OCI-LY7 (cell line): ENCODE results near the gene NFATC2.

Experiments used
- CTCF ChIP-seq: fragments of 200-600 bp; sonication (generic); conservative IDR thresholded peaks from 2 replicates; pipeline ENCODE4 v1.5.1; 2014; ENCODE audit warnings: mild to moderate bottlenecking, antibody characterized with exemption, low read length, moderate library complexity, mixed read lengths
- EZH2phosphoT487 ChIP-seq: fragments of 200-600 bp; sonication (generic); IDR thresholded peaks from 2 replicates; pipeline ENCODE4 v1.6.1; 2018; ENCODE audit warnings: low read depth, borderline replicate concordance, mild to moderate bottlenecking, mixed run types, antibody characterized with exemption, low read length, moderate library complexity, mixed read lengths

DNA sequence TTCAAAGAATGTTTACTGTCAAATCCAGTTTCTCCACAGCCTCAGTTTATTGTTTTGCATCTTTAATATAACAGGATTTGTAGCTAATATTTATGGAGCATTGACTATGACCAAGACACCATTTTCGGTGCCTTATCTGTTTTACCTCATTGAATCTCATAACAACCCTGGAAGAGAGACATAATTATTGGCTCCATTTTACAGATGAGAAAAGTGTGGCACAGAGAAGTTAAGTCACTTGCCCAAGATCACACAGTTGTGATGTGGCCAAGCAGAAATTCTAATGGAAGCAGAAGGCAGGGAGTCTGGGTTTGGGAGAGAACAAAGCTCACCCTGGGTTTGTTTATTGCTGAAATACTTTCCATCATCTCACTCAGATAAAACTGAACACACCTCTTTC, 17.5 kb upstream of the NFATC2 start:
- TF ChIP-seq CTCF (no peak), EZH2phosphoT487 (no peak)
